ENCODE measurements around the gene RPS6KA4.

RPS6KA4 gene

GRCh38 chr11:64327993-64328392 lies 31.0 kb upstream of the RPS6KA4 start:
- DNase-seq: no peak

GRCh38 chr11:64330888-64331287 lies 28.1 kb upstream of the RPS6KA4 start:
- no peak for DNase-seq

- peak in 3 of 4 experiments; percentile 33 to 56 (median 47) for DNase-seq
These were observed 27.2 kb upstream of the RPS6KA4 start for GRCh38 chr11:64331569-64332371.

DNA sequence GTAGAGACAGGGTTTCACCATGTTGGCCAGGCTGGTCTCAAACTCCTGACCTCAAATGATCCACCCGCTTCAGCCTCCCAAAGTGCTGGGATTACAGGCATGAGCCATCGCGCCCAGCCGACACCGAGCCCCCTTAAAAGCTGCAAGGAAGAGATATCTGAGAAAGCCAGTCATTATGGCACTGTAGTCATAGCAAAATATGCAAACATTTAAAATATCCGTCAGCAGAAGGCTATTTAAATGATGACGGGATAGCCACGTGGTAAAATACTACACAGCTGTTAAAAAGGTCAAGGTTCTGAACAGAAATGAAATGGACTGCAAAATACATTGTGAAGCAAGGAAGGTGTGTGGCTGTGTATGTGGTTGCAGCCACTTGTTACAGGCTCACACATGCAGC lies 25.4 kb upstream of the RPS6KA4 start:
- no peak for DNase-seq

- DNase-seq: no peak
These were observed 23.9 kb upstream of the RPS6KA4 start for GRCh38 chr11:64334764-64335735.

DNA sequence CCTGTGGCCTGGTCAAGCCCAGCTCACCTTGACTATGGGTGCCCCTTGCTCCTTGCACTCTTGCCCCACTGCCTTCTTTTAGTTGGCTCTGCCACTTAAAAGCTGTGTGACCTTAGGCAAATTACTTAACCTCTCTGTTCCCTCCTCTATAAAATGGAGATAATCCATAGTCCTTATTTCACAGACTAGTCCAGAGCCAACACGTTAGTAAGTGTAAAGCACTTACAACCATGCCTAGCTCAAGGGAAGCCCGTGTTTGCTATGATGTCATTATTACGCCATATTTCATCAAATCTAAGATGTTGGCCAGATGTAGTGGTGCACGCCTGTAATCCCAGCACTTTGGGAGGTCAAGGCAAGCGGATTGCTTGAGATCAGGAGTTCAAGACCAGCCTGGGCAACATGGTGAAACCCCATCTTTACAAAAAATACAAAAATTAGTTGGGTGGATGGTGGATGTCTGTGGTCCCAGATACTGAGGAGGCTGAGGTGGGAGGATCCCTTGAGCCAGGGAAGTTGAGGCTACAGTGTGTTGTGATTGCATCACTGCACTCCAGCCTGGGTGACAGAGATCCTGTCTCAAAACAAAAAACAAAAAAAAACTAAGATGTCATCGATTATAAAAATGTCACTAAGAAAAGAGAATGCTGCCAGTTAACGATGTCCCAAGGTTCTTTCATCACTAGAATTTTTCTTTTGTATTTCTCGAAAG lies 21.3 kb upstream of the RPS6KA4 start:
- DNase-seq: no peak

- no peak for DNase-seq
These were observed 20.2 kb upstream of the RPS6KA4 start for GRCh38 chr11:64338716-64339115.

DNA sequence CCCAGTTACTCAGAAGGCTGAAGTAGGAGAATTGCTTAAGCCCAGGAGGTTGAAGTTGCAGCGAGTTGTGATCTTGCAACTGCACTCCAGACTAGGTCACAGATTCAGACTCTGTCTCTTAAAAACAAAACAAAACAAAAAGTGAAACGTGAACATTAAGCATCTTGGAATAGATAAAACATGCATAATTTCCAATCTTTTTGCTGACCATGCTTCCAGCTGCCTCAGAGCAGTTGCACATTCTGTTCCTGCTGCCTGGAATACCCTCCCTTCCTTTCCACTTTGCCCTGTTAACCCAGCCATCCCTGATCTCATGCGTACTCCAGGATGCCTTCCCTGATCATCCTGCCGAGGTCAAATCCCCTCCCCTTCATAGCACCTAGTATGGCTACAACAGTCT lies 19.7 kb upstream of the RPS6KA4 start:
- DNase-seq: no peak

DNA sequence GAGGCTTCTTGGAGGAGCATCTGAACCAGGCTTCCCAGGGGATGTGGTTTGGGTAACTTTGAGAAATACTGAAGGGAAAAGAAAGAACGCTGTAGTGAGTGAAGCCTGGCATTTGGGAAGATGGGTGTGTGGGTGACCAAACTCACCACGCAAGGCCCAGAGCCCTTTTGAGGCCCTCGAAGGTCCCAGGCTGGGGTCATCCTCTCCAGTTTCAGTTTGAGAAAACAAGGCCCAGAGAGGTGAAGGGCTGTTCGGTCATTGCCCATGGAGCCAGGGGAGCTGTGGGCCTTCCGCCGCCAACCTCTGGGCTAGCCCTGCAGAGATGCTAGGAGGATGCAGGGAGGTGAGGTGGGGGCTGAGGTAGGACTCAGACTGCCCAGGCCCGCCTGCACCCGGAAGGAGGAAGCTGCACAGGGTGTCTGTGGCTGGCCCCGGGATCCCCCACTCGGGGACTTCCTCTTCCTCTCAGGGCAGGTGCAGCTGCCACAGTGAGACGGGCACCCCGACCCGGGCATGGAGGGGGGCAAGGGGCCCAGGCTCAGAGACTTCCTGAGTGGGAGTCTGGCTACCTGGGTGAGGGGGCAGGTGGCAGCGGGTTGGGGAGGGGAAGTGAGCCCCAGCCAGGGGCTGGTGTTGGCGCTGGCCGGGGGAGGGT lies 19.1 kb upstream of the RPS6KA4 start, which contains the start of gene CCDC88B:
TSS of gene CCDC88B (plus strand) at position 451 of the 655 bp plus-strand sequence. CDS start at position 514, 63 bp downstream.
- DNase-seq: peak; percentile 54 to 85 (median 73)

DNA sequence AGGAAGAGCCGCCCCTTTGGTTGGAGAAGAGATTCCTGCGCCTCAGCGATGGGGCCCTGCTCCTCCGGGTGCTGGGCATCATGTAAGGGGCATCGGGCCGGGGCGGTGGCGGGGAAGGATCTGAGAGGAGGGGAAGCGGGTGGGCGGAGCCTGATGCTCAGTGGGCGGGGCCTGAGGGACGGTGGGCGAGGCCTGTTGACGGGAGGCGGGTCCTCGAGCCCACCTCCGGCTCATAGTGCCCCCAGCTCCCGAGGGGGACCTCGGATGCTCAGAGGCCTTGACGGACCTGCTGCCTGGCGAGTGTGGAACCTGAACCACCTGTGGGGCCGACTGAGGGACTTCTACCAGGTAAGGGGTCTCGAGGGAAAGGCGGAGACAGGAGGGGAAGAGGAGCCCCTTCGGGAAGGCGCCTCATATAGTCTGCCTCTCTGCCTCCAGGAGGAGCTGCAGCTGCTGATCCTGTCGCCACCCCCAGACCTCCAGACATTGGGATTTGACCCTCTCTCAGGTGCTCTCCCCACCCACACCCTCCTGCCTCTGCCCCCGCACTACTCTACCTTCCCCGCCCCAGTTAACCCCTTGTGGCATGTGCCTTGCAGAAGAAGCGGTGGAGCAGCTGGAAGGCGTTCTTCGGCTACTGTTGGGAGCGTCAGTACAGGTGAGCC lies 18.2 kb upstream of the RPS6KA4 start:
- peak; percentile 43 to 77 (median 54) for DNase-seq

DNA sequence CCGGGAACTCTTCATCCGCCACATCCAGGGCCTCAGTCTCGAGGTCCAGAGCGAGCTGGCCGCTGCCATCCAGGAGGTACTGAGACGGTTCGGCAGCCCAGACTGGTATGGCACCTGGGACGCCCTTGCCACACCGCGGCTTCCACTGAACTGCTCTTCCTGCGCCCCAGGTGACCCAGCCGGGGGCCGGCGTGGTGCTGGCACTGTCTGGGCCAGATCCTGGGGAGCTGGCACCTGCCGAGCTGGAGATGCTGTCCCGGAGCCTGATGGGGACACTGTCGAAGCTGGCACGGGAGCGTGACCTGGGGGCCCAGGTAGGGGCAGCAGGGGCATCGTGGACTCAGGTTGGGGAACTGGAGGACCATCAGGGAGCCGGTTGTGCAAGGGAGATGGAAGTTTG lies 17.5 kb upstream of the RPS6KA4 start:
- DNase-seq: no peak

GRCh38 chr11:64341851-64342791 lies 16.8 kb upstream of the RPS6KA4 start:
- DNase-seq: peak; percentile 64 to 80 (median 74)

- no peak for DNase-seq
These were observed 15.9 kb upstream of the RPS6KA4 start for GRCh38 chr11:64342869-64343745.

DNA sequence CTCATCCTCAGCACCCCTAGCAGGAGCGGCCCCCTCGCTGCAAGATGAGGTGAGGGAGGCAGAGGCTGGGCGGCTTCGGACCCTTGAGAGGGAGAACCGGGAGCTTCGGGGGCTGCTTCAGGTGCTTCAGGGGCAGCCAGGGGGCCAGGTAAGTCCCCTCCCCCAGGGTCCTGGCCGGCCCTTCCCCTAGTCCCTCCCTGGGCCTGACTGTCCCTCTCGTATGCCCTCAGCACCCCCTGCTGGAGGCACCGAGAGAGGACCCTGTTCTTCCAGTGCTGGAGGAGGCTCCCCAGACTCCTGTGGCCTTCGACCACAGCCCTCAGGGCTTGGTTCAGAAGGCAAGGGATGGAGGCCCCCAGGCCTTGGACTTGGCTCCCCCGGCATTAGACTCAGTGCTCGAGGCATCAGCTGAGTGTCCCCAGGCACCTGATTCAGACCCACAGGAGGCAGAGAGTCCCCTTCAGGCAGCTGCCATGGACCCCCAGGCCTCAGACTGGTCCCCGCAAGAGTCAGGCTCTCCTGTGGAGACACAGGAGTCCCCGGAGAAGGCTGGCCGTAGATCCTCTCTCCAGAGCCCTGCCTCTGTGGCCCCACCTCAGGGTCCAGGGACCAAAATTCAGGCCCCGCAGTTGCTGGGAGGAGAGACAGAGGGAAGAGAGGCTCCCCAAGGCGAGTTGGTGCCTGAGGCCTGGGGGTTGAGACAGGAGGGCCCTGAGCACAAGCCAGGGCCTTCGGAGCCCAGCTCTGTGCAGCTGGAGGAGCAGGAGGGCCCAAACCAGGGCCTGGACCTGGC lies 15.0 kb upstream of the RPS6KA4 start:
- DNase-seq: no peak

DNA sequence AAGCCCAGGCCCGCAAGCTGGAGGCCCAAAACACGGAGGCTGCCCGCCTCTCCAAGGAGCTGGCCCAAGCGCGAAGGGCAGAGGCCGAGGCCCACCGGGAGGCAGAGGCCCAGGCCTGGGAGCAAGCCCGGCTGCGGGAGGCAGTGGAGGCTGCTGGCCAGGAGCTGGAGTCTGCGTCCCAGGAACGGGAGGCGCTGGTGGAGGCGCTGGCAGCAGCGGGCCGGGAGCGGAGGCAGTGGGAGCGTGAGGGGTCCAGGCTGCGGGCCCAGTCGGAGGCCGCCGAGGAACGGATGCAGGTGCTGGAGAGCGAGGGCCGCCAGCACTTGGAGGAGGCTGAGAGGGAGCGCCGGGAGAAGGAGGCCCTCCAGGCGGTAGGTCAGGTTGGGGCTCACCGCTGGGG lies 14.2 kb upstream of the RPS6KA4 start:
- DNase-seq: no peak

DNA sequence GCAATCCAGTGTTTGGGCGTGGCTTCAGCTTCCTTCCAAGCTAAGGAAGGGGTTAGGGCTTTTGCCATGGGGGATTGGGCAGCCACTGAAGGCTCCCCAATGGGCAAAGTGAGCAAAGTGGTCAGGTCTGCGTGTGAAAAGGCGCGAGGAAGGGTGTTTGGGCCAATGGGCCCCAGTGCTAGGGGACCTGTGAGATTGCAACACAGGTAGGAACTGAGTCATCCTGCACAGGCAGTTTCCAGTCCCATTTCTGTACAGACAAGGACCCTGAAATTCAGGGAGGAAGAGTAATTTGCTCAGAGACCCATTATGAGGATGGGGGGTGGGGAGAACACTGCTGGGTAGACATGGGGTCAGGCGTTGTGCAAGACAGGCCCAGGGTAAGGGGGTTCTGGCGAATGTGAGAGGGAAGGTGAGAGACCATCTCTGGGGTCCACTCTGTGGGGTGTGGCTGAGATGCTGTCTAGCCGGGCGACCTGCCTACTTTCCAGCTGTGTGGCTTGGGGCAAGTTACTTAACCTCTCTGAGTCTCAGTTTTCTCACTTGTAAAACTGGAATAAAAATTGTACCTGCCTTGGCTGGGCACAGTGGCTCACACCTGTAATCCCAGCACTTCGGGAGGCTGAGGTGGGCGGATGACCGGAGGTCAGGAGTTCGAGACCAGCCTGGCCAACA lies 11.6 kb upstream of the RPS6KA4 start:
- no peak for DNase-seq

- DNase-seq: no peak
These were observed 10.5 kb upstream of the RPS6KA4 start for GRCh38 chr11:64348383-64349024.

DNA sequence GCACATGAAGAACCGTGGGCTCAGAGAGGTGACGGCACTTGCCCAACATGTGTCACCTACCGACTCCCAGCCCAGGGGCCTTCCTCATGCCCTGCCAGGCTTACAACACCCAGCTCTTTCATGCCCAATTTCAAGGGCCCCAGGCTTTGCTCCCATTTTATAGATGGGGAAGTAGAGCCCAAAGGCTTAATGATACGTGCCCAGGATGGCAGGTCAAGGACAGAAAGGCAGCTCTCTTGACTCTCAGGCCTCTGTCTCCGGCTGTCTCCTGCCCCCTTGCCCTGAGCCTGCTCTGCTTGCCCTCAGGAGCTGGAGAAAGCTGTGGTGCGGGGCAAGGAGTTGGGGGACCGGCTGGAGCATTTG lies 10.0 kb upstream of the RPS6KA4 start:
- no peak for DNase-seq
